HepG2 (cell line): ENCODE results near the gene ADARB1.

Experiments
- KAT7 ChIP-seq: IDR thresholded peaks from 2 replicates; pipeline ENCODE4 v1.6.1; 2018; ENCODE audit warnings: borderline replicate concordance, missing compliant biosample characterization
- MXI1 ChIP-seq: IDR thresholded peaks from 3 replicates; pipeline ENCODE4 v1.6.1; 2012; ENCODE audit warnings: low read depth, low read length, inconsistent platforms, borderline replicate concordance
- TBP ChIP-seq: sonication (generic); formaldehyde crosslinking; IDR thresholded peaks from 2 replicates; pipeline ENCODE4 v1.5.0; 2020; ENCODE audit warnings: missing genetic modification reagents
- TCF7 ChIP-seq: sonication (generic); IDR thresholded peaks from 2 replicates; pipeline ENCODE4 v1.6.1; 2016; ENCODE audit warnings: antibody characterized with exemption, low read depth
- ZFP82 ChIP-seq: sonication (generic); formaldehyde crosslinking; IDR thresholded peaks from 2 replicates; pipeline ENCODE4 v1.5.1; 2020; ENCODE audit warnings: mild to moderate bottlenecking, missing genetic modification reagents, borderline replicate concordance
- ZSCAN25 ChIP-seq: sonication (generic); formaldehyde crosslinking; IDR thresholded peaks from 2 replicates; pipeline ENCODE4 v1.8.0; 2022; ENCODE audit warnings: mild to moderate bottlenecking, missing genetic modification reagents
- TF ChIP-seq, protein P1 (sequence below): sonication (generic); formaldehyde crosslinking; IDR thresholded peaks from 2 replicates; pipeline ENCODE4 v1.5.0; 2020; ENCODE audit warnings: mild to moderate bottlenecking, missing genetic modification reagents, moderate library complexity
- TF ChIP-seq, protein P2 (sequence below): sonication (generic); formaldehyde crosslinking; IDR thresholded peaks from 2 replicates; pipeline ENCODE4 v1.4.0; 2020; ENCODE audit warnings: missing genetic modification reagents
- TF ChIP-seq, protein P3 (sequence below): sonication (generic); formaldehyde crosslinking; IDR thresholded peaks from 2 replicates; pipeline ENCODE4 v1.4.0; 2020; ENCODE audit warnings: missing genetic modification reagents, borderline replicate concordance
- TF ChIP-seq, protein P4 (sequence below): sonication (generic); formaldehyde crosslinking; IDR thresholded peaks from 2 replicates; pipeline ENCODE4 v1.4.0; 2020; ENCODE audit warnings: missing genetic modification reagents
- TF ChIP-seq, protein P5 (sequence below): IDR thresholded peaks from 2 replicates; pipeline ENCODE4 v1.6.1; 2012; ENCODE audit warnings: inconsistent platforms
- TF ChIP-seq, protein P6 (sequence below): sonication (generic); formaldehyde crosslinking; IDR thresholded peaks from 2 replicates; pipeline ENCODE4 v1.8.1; 2023; ENCODE audit warnings: missing genetic modification reagents, mild to moderate bottlenecking, borderline replicate concordance
- TF ChIP-seq, protein P7 (sequence below): IDR thresholded peaks from 2 replicates; pipeline ENCODE4 v1.6.1; 2016

DNA sequence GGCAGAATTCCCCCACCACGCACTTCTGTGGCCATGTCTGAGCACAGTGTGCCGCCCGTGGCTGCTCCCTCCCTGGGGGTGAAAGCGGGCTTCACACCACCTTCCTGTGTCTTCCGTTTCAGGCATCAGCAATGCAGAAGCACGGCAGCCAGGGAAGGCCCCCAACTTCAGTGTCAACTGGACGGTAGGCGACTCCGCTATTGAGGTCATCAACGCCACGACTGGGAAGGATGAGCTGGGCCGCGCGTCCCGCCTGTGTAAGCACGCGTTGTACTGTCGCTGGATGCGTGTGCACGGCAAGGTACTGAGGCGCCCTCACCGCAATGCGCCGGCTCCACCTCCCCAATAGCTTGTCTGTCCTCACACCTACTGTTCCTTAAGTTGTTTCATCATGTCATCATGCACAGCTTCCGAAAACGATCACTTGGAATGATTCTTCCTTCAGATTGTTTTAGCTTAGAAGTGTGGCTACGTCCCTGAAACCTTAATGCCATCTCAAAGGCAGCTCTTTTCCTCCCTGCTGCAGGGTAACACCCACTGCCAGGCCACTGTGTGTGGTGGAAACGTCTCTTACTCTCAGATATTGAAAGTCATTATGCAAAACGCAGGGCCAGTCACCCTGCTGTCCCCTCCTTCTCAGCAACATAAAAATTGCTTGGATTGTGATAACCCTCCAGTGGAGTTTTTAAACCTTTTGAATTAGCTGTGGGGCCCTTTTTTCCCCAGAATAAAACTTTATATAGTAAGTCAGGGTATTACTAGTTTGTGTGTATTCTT is 146.5 kb downstream of the ADARB1 start:
- TF ChIP-seq, protein P1, sequence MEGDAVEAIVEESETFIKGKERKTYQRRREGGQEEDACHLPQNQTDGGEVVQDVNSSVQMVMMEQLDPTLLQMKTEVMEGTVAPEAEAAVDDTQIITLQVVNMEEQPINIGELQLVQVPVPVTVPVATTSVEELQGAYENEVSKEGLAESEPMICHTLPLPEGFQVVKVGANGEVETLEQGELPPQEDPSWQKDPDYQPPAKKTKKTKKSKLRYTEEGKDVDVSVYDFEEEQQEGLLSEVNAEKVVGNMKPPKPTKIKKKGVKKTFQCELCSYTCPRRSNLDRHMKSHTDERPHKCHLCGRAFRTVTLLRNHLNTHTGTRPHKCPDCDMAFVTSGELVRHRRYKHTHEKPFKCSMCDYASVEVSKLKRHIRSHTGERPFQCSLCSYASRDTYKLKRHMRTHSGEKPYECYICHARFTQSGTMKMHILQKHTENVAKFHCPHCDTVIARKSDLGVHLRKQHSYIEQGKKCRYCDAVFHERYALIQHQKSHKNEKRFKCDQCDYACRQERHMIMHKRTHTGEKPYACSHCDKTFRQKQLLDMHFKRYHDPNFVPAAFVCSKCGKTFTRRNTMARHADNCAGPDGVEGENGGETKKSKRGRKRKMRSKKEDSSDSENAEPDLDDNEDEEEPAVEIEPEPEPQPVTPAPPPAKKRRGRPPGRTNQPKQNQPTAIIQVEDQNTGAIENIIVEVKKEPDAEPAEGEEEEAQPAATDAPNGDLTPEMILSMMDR (CRISPR knock-in tag) = no peak
- TF ChIP-seq, protein P2, sequence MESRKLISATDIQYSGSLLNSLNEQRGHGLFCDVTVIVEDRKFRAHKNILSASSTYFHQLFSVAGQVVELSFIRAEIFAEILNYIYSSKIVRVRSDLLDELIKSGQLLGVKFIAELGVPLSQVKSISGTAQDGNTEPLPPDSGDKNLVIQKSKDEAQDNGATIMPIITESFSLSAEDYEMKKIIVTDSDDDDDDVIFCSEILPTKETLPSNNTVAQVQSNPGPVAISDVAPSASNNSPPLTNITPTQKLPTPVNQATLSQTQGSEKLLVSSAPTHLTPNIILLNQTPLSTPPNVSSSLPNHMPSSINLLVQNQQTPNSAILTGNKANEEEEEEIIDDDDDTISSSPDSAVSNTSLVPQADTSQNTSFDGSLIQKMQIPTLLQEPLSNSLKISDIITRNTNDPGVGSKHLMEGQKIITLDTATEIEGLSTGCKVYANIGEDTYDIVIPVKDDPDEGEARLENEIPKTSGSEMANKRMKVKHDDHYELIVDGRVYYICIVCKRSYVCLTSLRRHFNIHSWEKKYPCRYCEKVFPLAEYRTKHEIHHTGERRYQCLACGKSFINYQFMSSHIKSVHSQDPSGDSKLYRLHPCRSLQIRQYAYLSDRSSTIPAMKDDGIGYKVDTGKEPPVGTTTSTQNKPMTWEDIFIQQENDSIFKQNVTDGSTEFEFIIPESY (CRISPR knock-in tag) = no peak
- TF ChIP-seq, protein P3, sequence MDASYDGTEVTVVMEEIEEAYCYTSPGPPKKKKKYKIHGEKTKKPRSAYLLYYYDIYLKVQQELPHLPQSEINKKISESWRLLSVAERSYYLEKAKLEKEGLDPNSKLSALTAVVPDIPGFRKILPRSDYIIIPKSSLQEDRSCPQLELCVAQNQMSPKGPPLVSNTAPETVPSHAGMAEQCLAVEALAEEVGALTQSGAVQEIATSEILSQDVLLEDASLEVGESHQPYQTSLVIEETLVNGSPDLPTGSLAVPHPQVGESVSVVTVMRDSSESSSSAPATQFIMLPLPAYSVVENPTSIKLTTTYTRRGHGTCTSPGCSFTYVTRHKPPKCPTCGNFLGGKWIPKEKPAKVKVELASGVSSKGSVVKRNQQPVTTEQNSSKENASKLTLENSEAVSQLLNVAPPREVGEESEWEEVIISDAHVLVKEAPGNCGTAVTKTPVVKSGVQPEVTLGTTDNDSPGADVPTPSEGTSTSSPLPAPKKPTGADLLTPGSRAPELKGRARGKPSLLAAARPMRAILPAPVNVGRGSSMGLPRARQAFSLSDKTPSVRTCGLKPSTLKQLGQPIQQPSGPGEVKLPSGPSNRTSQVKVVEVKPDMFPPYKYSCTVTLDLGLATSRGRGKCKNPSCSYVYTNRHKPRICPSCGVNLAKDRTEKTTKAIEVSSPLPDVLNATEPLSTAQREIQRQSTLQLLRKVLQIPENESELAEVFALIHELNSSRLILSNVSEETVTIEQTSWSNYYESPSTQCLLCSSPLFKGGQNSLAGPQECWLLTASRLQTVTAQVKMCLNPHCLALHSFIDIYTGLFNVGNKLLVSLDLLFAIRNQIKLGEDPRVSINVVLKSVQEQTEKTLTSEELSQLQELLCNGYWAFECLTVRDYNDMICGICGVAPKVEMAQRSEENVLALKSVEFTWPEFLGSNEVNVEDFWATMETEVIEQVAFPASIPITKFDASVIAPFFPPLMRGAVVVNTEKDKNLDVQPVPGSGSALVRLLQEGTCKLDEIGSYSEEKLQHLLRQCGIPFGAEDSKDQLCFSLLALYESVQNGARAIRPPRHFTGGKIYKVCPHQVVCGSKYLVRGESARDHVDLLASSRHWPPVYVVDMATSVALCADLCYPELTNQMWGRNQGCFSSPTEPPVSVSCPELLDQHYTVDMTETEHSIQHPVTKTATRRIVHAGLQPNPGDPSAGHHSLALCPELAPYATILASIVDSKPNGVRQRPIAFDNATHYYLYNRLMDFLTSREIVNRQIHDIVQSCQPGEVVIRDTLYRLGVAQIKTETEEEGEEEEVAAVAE (CRISPR knock-in tag) = no peak
- no peak for TF ChIP-seq MXI1
- TF ChIP-seq TCF7 = no peak
- TF ChIP-seq, protein P4, sequence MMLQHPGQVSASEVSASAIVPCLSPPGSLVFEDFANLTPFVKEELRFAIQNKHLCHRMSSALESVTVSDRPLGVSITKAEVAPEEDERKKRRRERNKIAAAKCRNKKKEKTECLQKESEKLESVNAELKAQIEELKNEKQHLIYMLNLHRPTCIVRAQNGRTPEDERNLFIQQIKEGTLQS (CRISPR knock-in tag) = no peak
- no peak for TF ChIP-seq ZSCAN25 (CRISPR knock-in tag)
- no peak for TF ChIP-seq TBP
- TF ChIP-seq ZFP82 (CRISPR knock-in tag) = no peak
- TF ChIP-seq, protein P5, sequence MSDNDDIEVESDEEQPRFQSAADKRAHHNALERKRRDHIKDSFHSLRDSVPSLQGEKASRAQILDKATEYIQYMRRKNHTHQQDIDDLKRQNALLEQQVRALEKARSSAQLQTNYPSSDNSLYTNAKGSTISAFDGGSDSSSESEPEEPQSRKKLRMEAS = no peak
- TF ChIP-seq, protein P6, sequence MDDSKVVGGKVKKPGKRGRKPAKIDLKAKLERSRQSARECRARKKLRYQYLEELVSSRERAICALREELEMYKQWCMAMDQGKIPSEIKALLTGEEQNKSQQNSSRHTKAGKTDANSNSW (CRISPR knock-in tag) = no peak
- TF ChIP-seq KAT7 (CRISPR knock-in tag) = no peak
- TF ChIP-seq, protein P7, sequence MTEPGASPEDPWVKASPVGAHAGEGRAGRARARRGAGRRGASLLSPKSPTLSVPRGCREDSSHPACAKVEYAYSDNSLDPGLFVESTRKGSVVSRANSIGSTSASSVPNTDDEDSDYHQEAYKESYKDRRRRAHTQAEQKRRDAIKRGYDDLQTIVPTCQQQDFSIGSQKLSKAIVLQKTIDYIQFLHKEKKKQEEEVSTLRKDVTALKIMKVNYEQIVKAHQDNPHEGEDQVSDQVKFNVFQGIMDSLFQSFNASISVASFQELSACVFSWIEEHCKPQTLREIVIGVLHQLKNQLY (CRISPR knock-in tag) = no peak
